CD4-positive, alpha-beta memory T cell (primary cell): ENCODE measurements around the gene MYO7B. TPM values are rescaled to one million over a fixed set of nuclear protein-coding genes. Genes with fewer than 3 reads are reported as not detected.

Source experiments
- CTCF ChIA-PET: fragments of 350-600 bp; sonication (Branson Sonifier 250); formaldehyde crosslinking; loops from one replicate; lab custom pipeline; 2021; ENCODE audit warnings: inconsistent platforms; ENCODE audit not compliant: partially characterized antibody; lab: Charles Lee
- POLR2A ChIA-PET: fragments of 350-600 bp; sonication (Branson Sonifier 250); formaldehyde crosslinking; loops from one replicate; lab custom pipeline; 2021; ENCODE audit not compliant: partially characterized antibody; lab: Charles Lee
- DNase-seq, 5 donors: peaks; one replicate each; pipeline versions ENCODE4 v3.0.0 to v3.0.0-alpha.2; 2020 to 2022; ENCODE audit warnings: mixed read lengths in 1 of 5
- H3K27ac ChIP-seq: one replicate; pipeline ENCODE4 v1.7.0; 2013; ENCODE audit warnings: low read depth, low read length
- H3K27me3 ChIP-seq: 2 replicates; pipeline ENCODE4 v1.7.0; 2013; ENCODE audit warnings: mild to moderate bottlenecking, low read length, moderate library complexity; ENCODE audit not compliant: insufficient read depth
- H3K36me3 ChIP-seq: 2 replicates; pipeline ENCODE4 v1.7.0; 2013; ENCODE audit warnings: mild to moderate bottlenecking, low read length, moderate library complexity; ENCODE audit not compliant: insufficient read depth
- H3K4me1 ChIP-seq: 2 replicates; pipeline ENCODE4 v1.7.0; 2013; ENCODE audit warnings: mild to moderate bottlenecking, low read length, moderate library complexity; ENCODE audit not compliant: insufficient read depth
- H3K4me3 ChIP-seq, 2 donors: one replicate each; pipeline ENCODE4 v1.7.0; 2013; ENCODE audit warnings: low read length in 2 of 2, mild to moderate bottlenecking in 1 of 2
- H3K9me3 ChIP-seq, 2 donors: one replicate each; pipeline ENCODE4 v1.7.0; 2013; ENCODE audit warnings: low read length in 2 of 2, control low read depth in 1 of 2; ENCODE audit not compliant: control insufficient read depth in 1 of 2
- H3K27ac Mint-ChIP-seq, 7 donors: one replicate each; pipeline ENCODE4 v1.8.0; 2020 to 2021; ENCODE audit warnings: mixed read lengths in 7 of 7, mild to moderate bottlenecking in 6 of 7, inconsistent platforms in 3 of 7, moderate library complexity in 3 of 7
- H3K27me3 Mint-ChIP-seq, 2 donors: one replicate each; pipeline ENCODE4 v1.8.0; 2020 to 2021; ENCODE audit warnings: mixed read lengths in 2 of 2
- H3K36me3 Mint-ChIP-seq, 2 donors: one replicate each; pipeline ENCODE4 v1.8.0; 2020 to 2021; ENCODE audit warnings: mixed read lengths in 2 of 2, inconsistent platforms in 1 of 2, mild to moderate bottlenecking in 1 of 2
- H3K4me1 Mint-ChIP-seq, 4 donors: one replicate each; pipeline ENCODE4 v1.8.0; 2020 to 2021; ENCODE audit warnings: mixed read lengths in 4 of 4, mild to moderate bottlenecking in 1 of 4
- H3K4me3 Mint-ChIP-seq, 8 donors: one replicate each; pipeline ENCODE4 v1.8.0; 2020 to 2021; ENCODE audit warnings: mixed read lengths in 8 of 8, mild to moderate bottlenecking in 7 of 8, moderate library complexity in 6 of 8, inconsistent platforms in 3 of 8
- H3K9me3 Mint-ChIP-seq, 8 donors: one replicate each; pipeline ENCODE4 v1.8.0; 2020 to 2021; ENCODE audit warnings: mixed read lengths in 8 of 8, mild to moderate bottlenecking in 5 of 8, inconsistent platforms in 3 of 8, moderate library complexity in 1 of 8
- intact Hi-C: fragments of 100-400 bp; cut with micrococcal nuclease; formaldehyde crosslinking; loops from one replicate; pipeline ENCODE4 v1.15.1; 2023
- polyA plus RNA-seq, 2 donors: library from polyadenylated mRNA; unstranded; fragments of 300-500 nt; fragmentation: Illumina TruSeq; gene quantifications; one replicate each; pipeline ENCODE4 v1.2.3, GENCODE V29; 2021
- total RNA-seq, 2 experiments: library from RNA; stranded (reverse); gene quantifications; one replicate each; pipeline ENCODE4 v1.2.3, GENCODE V29; 2021

Gene MYO7B
- total and polyA plus RNA-seq, 4 experiments from 2014 or later: not detected

GRCh38 chr2:127504552-127505430 is 30.7 kb upstream of the MYO7B start:
- H3K4me3 Mint-ChIP-seq: no peak overlapping the region
- peak overlapping the region in 5 of 7 donors; percentile 4 to 71 (median 27) for H3K27ac Mint-ChIP-seq
- no peaks in the 10 kb centered on the region for H3K9me3 Mint-ChIP-seq
- H3K4me1 Mint-ChIP-seq: peaks cover 16 to 37% (median 28%) of the 10 kb centered on the region in 4 donors
- DNase-seq: no peak
- H3K27me3 ChIP-seq: no peaks in the 10 kb centered on the region
- H3K36me3 ChIP-seq: peaks cover 44% of the 10 kb centered on the region
- H3K9me3 ChIP-seq: no peaks in the 10 kb centered on the region
- intact Hi-C loops: no loop called here
- H3K4me1 ChIP-seq: peaks cover 24% of the 10 kb centered on the region
- no peak overlapping the region for H3K27ac ChIP-seq
- no peaks in the 10 kb centered on the region for H3K27me3 Mint-ChIP-seq
- no peak overlapping the region for H3K4me3 ChIP-seq
- peaks cover 51 to 58% of the 10 kb centered on the region in 2 donors for H3K36me3 Mint-ChIP-seq
- CTCF ChIA-PET: interaction anchor here (1.1 kb wide), 1 partner anchor 25 kb away, joined by 3 read pairs; no protein-coding TSS in a partner anchor
- POLR2A ChIA-PET: no interaction called here

- no peak for DNase-seq
- no peaks in the 10 kb centered on the region for H3K27me3 ChIP-seq
- ChIA-PET CTCF (no interaction called here), POLR2A (interaction anchor here (0.8 kb wide), 1 partner anchor 19 kb away, joined by 3 read pairs; no protein-coding TSS in a partner anchor)
- no peaks in the 10 kb centered on the region for H3K9me3 ChIP-seq
- Mint-ChIP-seq H3K4me3 (no peak overlapping the region), H3K27me3 (no peaks in the 10 kb centered on the region), H3K36me3 (peaks cover 41 to 55% of the 10 kb centered on the region in 2 donors), H3K9me3 (no peaks in the 10 kb centered on the region), H3K4me1 (peaks cover 33 to 54% (median 40%) of the 10 kb centered on the region in 4 donors), H3K27ac (no peak overlapping the region)
- no peak overlapping the region for H3K4me3 ChIP-seq
- H3K36me3 ChIP-seq: peaks cover 40% of the 10 kb centered on the region
- H3K4me1 ChIP-seq: peaks cover 40% of the 10 kb centered on the region
- intact Hi-C loops: no loop called here
- H3K27ac ChIP-seq: no peak overlapping the region
These were observed 29.0 kb upstream of the MYO7B start for GRCh38 chr2:127506510-127506909.

- Histone ChIP-seq H3K36me3 (peaks cover 26% of the 10 kb centered on the region), H3K4me3 (no peak overlapping the region), H3K9me3 (no peaks in the 10 kb centered on the region), H3K4me1 (peaks cover 56% of the 10 kb centered on the region), H3K27me3 (no peaks in the 10 kb centered on the region), H3K27ac (no peak overlapping the region)
- H3K4me3 Mint-ChIP-seq: peak overlapping the region in 2 of 8 donors; percentile 8 to 15
- ChIA-PET POLR2A (no interaction called here), CTCF (interaction anchor here (1.4 kb wide), 1 partner anchor 11 kb away, joined by 4 read pairs; no protein-coding TSS in a partner anchor)
- no peak for DNase-seq
- H3K27me3 Mint-ChIP-seq: no peaks in the 10 kb centered on the region
- H3K36me3 Mint-ChIP-seq: peaks cover 25 to 46% of the 10 kb centered on the region in 2 donors
- peak overlapping the region in 3 of 7 donors; percentile 19 to 79 (median 46) for H3K27ac Mint-ChIP-seq
- intact Hi-C loops: no loop called here
- H3K9me3 Mint-ChIP-seq: no peaks in the 10 kb centered on the region
- peaks cover 48 to 70% (median 49%) of the 10 kb centered on the region in 4 donors for H3K4me1 Mint-ChIP-seq
These were observed 27.4 kb upstream of the MYO7B start for GRCh38 chr2:127508023-127508630.

DNA sequence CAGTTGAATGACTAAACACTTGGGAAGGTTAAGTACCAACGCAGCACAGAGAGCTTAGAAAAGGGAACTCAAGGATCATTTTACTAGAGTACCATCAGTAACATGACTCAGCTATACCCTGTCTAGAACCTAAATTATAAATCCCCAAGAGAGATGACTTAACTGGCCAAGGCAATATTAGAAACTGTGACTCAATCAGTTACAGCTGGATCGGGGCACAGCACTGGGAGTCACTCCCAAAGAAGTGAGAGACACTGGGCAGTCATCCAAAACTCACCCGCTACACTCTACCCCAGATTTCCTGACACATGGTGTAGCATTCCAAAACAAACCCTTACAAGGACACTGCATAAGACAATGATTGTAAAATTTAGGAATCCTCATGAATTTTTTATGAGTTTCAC is 26.9 kb upstream of the MYO7B start:
- peaks cover 47 to 74% (median 52%) of the 10 kb centered on the region in 4 donors for H3K4me1 Mint-ChIP-seq
- DNase-seq: no peak
- peaks cover 25 to 45% of the 10 kb centered on the region in 2 donors for H3K36me3 Mint-ChIP-seq
- CTCF ChIA-PET: interaction anchor here (1.4 kb wide), 1 partner anchor 11 kb away, joined by 4 read pairs; no protein-coding TSS in a partner anchor
- H3K27me3 ChIP-seq: no peaks in the 10 kb centered on the region
- H3K9me3 ChIP-seq: no peaks in the 10 kb centered on the region
- POLR2A ChIA-PET: no interaction called here
- H3K4me1 ChIP-seq: peaks cover 61% of the 10 kb centered on the region
- peak overlapping the region in 3 of 7 donors; percentile 1 to 79 (median 26) for H3K27ac Mint-ChIP-seq
- H3K27me3 Mint-ChIP-seq: no peaks in the 10 kb centered on the region
- H3K36me3 ChIP-seq: peaks cover 23% of the 10 kb centered on the region
- peak overlapping the region in 2 of 8 donors; percentile 9 to 15 for H3K4me3 Mint-ChIP-seq
- no peak overlapping the region for H3K4me3 ChIP-seq
- no peak overlapping the region for H3K27ac ChIP-seq
- intact Hi-C loops: no loop called here
- H3K9me3 Mint-ChIP-seq: no peaks in the 10 kb centered on the region

GRCh38 chr2:127510073-127510472 is 25.4 kb upstream of the MYO7B start:
- intact Hi-C loops: no loop called here
- Histone ChIP-seq H3K27me3 (no peaks in the 10 kb centered on the region), H3K4me1 (peaks cover 73% of the 10 kb centered on the region), H3K9me3 (no peaks in the 10 kb centered on the region), H3K4me3 (no peak overlapping the region), H3K36me3 (peaks cover 16% of the 10 kb centered on the region), H3K27ac (no peak overlapping the region)
- no peak for DNase-seq
- Mint-ChIP-seq H3K9me3 (no peaks in the 10 kb centered on the region), H3K27ac (peak overlapping the region in 3 of 7 donors; percentile 45 to 75 (median 50)), H3K4me3 (no peak overlapping the region), H3K36me3 (peaks cover 28 to 46% of the 10 kb centered on the region in 2 donors), H3K4me1 (peaks cover 53 to 80% (median 65%) of the 10 kb centered on the region in 4 donors), H3K27me3 (no peaks in the 10 kb centered on the region)
- POLR2A ChIA-PET: interaction anchor here (2.2 kb wide), 1 partner anchor 17 kb away, joined by 6 read pairs; the partner anchor contains the start of gene IWS1
- CTCF ChIA-PET: interaction anchor here (1.4 kb wide), 1 partner anchor 31 kb away, joined by 5 read pairs; no protein-coding TSS in a partner anchor

DNA sequence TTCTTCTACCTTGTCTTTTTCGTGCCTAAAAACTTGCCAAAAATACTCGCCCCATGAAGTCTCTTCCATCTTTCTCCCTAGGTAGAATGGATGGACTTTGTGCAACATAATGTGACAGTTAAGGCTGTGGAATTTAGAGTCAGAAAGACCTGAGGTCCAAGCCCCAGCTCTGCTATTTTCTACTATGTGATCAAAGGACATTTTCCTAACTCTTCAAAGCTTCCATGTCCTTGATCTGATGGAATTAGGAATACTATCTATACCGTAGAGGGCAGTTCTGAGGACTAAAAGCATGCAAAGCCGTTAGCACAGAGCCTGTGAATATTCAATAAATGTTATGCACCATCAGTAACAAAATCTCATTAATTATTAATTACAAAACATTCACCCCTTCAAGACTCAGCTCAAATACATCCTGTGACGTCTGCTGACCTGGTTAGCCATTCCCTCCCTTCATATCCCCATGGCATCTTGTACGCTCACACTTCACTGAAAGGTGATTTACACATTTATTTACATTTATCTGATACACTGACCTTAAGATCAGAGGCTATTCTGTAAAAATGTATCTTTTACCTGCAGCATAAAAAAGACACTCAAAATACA is 24.3 kb upstream of the MYO7B start:
- peaks cover 84% of the 10 kb centered on the region for H3K4me1 ChIP-seq
- Mint-ChIP-seq H3K4me1 (peaks cover 60 to 88% (median 75%) of the 10 kb centered on the region in 4 donors), H3K27me3 (no peaks in the 10 kb centered on the region), H3K36me3 (peaks cover 32 to 53% of the 10 kb centered on the region in 2 donors), H3K9me3 (no peaks in the 10 kb centered on the region), H3K27ac (peak overlapping the region in 6 of 7 donors; percentile 22 to 80 (median 44)), H3K4me3 (peak overlapping the region in 3 of 8 donors; percentile 3 to 68 (median 15))
- intact Hi-C loops: no loop called here
- no peaks in the 10 kb centered on the region for H3K9me3 ChIP-seq
- peaks cover 18% of the 10 kb centered on the region for H3K36me3 ChIP-seq
- no peak for DNase-seq
- no peaks in the 10 kb centered on the region for H3K27me3 ChIP-seq
- H3K4me3 ChIP-seq: no peak overlapping the region
- ChIA-PET CTCF (interaction anchor here (1.4 kb wide), 1 partner anchor 32 kb away, joined by 5 read pairs; no protein-coding TSS in a partner anchor), POLR2A (interaction anchor here (2.2 kb wide), 1 partner anchor 16 kb away, joined by 6 read pairs; the partner anchor contains the start of gene IWS1)
- H3K27ac ChIP-seq: no peak overlapping the region
